Neural cell (in vitro differentiated cells): ENCODE measurements around the gene FUT8.

Source experiments
- MXI1 ChIP-seq: fragments of 450-650 bp; conservative IDR thresholded peaks from 2 replicates; pipeline ENCODE4 v1.6.1; 2014; ENCODE audit warnings: antibody characterized with exemption, mild to moderate bottlenecking; ENCODE audit not compliant: poor library complexity, severe bottlenecking
- POLR2AphosphoS5 ChIP-seq: IDR thresholded peaks from 2 replicates; pipeline ENCODE4 v1.6.1; 2012
- TAF1 ChIP-seq: IDR thresholded peaks from 2 replicates; pipeline ENCODE4 v1.6.1; 2012; ENCODE audit warnings: low read depth
- TF ChIP-seq, protein P1 (sequence below): fragments of 450-650 bp; IDR thresholded peaks from 2 replicates; pipeline ENCODE4 v1.5.1; 2014; ENCODE audit warnings: antibody characterized with exemption, mild to moderate bottlenecking, moderate library complexity; ENCODE audit not compliant: poor library complexity, severe bottlenecking
- TF ChIP-seq, protein P2 (sequence below): IDR thresholded peaks from 2 replicates; pipeline ENCODE4 v1.6.1; 2012; ENCODE audit warnings: borderline replicate concordance

GRCh38 chr14:65627315-65627714 is 214.8 kb downstream of the FUT8 start:
- TF ChIP-seq POLR2AphosphoS5 (no peak), TAF1 (no peak), MXI1 (no peak)
- TF ChIP-seq, protein P1, sequence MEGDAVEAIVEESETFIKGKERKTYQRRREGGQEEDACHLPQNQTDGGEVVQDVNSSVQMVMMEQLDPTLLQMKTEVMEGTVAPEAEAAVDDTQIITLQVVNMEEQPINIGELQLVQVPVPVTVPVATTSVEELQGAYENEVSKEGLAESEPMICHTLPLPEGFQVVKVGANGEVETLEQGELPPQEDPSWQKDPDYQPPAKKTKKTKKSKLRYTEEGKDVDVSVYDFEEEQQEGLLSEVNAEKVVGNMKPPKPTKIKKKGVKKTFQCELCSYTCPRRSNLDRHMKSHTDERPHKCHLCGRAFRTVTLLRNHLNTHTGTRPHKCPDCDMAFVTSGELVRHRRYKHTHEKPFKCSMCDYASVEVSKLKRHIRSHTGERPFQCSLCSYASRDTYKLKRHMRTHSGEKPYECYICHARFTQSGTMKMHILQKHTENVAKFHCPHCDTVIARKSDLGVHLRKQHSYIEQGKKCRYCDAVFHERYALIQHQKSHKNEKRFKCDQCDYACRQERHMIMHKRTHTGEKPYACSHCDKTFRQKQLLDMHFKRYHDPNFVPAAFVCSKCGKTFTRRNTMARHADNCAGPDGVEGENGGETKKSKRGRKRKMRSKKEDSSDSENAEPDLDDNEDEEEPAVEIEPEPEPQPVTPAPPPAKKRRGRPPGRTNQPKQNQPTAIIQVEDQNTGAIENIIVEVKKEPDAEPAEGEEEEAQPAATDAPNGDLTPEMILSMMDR, result no peak
- TF ChIP-seq, protein P2, sequence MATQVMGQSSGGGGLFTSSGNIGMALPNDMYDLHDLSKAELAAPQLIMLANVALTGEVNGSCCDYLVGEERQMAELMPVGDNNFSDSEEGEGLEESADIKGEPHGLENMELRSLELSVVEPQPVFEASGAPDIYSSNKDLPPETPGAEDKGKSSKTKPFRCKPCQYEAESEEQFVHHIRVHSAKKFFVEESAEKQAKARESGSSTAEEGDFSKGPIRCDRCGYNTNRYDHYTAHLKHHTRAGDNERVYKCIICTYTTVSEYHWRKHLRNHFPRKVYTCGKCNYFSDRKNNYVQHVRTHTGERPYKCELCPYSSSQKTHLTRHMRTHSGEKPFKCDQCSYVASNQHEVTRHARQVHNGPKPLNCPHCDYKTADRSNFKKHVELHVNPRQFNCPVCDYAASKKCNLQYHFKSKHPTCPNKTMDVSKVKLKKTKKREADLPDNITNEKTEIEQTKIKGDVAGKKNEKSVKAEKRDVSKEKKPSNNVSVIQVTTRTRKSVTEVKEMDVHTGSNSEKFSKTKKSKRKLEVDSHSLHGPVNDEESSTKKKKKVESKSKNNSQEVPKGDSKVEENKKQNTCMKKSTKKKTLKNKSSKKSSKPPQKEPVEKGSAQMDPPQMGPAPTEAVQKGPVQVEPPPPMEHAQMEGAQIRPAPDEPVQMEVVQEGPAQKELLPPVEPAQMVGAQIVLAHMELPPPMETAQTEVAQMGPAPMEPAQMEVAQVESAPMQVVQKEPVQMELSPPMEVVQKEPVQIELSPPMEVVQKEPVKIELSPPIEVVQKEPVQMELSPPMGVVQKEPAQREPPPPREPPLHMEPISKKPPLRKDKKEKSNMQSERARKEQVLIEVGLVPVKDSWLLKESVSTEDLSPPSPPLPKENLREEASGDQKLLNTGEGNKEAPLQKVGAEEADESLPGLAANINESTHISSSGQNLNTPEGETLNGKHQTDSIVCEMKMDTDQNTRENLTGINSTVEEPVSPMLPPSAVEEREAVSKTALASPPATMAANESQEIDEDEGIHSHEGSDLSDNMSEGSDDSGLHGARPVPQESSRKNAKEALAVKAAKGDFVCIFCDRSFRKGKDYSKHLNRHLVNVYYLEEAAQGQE, result no peak
